Kidney epithelial cell (primary cell): ENCODE measurements around the gene MYH7. TPM values are rescaled to one million over a fixed set of nuclear protein-coding genes. Genes with fewer than 3 reads are reported as not detected.
A peak's percentile ranks its signal among the peaks of the same experiment; 100 is the strongest.

Source experiments
- DNase-seq: peaks from one replicate; pipeline ENCODE4 v3.0.0-alpha.2; 2010; ENCODE audit warnings: low read depth
- H3K27me3 ChIP-seq: 2 replicates; pipeline ENCODE4 v1.6.0; 2011; ENCODE audit warnings: low read length; ENCODE audit not compliant: control insufficient read depth, insufficient read depth
- H3K36me3 ChIP-seq: 2 replicates; pipeline ENCODE4 v1.5.1; 2011; ENCODE audit warnings: low read length; ENCODE audit not compliant: control insufficient read depth, insufficient read depth
- H3K4me3 ChIP-seq: 2 replicates; pipeline ENCODE4 v1.5.1; 2011; ENCODE audit warnings: low read depth, mild to moderate bottlenecking, control low read depth, low read length
- total RNA-seq: library from RNA; depleted of rRNA; stranded (reverse); fragments of >200 nt; gene quantifications from 2 replicates; pipeline ENCODE4 v1.2.3, GENCODE V29; 2015
- TF ChIP-seq, protein P1 (sequence below): IDR thresholded peaks from 2 replicates; pipeline ENCODE4 v1.5.1; 2011; ENCODE audit warnings: mild to moderate bottlenecking, moderate library complexity, low read length, control low read depth, inconsistent platforms; ENCODE audit not compliant: insufficient read depth, poor library complexity, severe bottlenecking

MYH7 gene
- total RNA-seq, 1 donor from 2014 or later: not detected

DNA sequence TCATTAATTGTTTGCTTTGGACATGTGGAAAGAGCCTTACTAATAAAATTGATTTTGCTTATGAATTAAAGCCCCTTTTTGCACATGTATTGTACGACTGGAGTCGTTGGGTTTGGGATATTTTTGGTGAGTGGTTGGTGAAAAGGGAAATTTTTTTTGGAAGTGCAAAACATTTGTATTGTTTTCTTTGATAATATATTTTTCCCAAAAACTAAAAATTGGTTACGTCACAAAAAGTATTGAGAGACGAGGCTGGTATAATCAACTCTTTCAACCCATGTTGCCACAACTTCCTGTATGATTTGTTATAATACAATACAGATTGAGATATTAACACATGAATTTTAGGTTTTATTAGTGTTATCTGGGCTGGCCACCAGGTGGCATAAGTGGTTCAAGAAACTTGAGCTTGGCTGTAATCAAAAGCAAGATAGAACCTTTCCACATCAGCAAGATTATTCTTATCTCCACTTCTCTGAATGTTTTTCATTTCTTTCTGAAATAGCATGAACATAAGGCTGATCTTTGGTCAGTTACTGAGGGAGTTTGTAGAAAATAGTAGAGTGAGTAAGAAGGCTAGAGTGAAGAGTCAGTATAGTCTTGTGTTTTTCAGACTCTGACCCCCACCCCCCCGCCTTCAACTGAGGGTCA, 42.8 kb upstream of the MYH7 start:
- Histone ChIP-seq H3K27me3 (no peaks in the 10 kb centered on the region), H3K4me3 (no peak overlapping the region), H3K36me3 (peaks cover 1% of the 10 kb centered on the region)
- TF ChIP-seq, protein P1, sequence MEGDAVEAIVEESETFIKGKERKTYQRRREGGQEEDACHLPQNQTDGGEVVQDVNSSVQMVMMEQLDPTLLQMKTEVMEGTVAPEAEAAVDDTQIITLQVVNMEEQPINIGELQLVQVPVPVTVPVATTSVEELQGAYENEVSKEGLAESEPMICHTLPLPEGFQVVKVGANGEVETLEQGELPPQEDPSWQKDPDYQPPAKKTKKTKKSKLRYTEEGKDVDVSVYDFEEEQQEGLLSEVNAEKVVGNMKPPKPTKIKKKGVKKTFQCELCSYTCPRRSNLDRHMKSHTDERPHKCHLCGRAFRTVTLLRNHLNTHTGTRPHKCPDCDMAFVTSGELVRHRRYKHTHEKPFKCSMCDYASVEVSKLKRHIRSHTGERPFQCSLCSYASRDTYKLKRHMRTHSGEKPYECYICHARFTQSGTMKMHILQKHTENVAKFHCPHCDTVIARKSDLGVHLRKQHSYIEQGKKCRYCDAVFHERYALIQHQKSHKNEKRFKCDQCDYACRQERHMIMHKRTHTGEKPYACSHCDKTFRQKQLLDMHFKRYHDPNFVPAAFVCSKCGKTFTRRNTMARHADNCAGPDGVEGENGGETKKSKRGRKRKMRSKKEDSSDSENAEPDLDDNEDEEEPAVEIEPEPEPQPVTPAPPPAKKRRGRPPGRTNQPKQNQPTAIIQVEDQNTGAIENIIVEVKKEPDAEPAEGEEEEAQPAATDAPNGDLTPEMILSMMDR: peak; percentile 57
- peak; percentile 23 for DNase-seq

DNA sequence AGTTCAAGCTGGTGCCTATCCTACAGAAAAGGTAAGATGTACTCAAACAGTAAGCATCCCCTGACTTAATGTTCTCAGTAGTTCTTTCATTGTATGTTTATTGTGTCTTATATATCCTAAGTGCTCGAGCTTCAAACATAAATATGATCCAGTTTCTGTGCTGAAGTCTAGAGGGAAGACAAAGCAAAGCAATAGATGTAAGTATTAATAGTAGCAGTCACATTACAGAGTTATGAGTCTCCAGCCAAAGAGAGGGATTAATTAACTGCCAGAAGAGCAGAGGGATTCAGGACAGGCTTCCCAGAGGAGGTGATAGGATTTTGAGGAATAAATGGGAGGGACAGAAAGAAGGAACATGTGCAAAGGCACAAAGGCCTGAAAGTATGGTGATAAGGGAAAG, 35.5 kb upstream of the MYH7 start:
- TF ChIP-seq, protein P1: no peak
- peaks cover 1% of the 10 kb centered on the region for H3K36me3 ChIP-seq
- DNase-seq: no peak
- H3K4me3 ChIP-seq: no peak overlapping the region
- no peaks in the 10 kb centered on the region for H3K27me3 ChIP-seq

DNA sequence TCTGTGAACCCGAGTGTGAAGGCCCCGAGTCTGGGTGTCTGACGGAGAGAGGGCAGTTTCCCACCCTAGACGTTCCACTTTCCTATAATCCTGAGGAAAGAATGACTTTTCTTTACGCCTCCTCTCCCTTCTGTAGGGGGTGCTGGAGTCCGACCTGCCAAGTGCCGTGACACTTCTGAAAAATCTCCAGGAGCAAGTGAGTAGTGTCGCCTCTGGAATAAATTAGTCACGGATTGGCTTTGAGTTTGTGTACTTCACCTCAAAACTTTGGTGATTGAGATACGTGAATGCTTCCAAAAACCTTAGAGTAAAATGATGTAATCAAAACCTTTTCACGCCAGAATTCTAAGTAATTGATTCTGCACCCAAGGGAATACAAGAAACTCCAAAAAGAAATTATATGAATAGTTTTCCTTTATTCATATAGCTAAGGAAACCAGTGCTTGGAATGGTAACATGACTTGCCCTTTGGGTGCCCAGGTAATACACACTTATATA, 34.5 kb upstream of the MYH7 start:
- no peak for DNase-seq
- peak overlapping the region; percentile 95 for H3K4me3 ChIP-seq
- no peaks in the 10 kb centered on the region for H3K27me3 ChIP-seq
- H3K36me3 ChIP-seq: no peaks in the 10 kb centered on the region
- TF ChIP-seq, protein P1: no peak

DNA sequence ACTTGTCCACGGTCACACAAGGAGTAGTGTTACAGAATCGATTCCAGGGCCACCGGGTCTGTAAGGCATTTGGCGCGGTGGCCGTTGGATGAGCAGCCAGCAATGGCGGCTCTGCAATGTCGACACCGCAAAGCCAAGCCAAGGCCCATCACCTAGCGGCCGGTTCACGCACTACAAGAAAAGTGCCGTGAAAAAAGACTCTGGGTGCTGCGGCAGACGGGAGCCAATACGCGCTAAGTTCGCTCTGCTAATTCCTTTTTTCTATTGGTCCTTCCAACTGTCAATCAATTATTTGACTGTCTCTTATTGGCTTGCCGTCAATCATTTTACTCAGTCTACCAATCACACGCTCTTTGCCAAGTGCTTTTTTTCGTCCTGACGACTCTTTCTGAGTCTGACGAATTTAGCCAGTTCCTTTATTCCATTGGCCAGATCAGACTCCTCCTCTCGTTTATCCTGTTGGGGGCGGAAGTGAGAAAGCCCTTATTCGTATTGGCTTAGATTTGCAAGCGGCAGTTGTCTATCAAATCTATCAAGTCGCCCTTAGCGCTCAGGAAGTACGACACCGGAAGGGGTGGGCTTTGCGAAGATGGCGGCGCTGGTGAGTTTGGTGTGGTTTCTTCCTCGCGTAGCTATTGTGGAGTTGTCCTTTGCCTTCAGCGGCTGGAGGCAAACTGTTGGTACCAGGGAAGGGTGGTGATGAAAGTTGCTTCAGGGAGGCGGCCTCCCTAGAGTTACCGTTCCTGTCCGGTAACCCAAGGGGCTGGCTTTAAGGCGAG, 33.9 kb upstream of the MYH7 start, which contains the start of gene NGDN:
Gene NGDN, plus strand, starts transcription at position 577 of the 779 bp plus-strand sequence. Its CDS starts 13 bp downstream, at position 590.
- Histone ChIP-seq H3K27me3 (no peaks in the 10 kb centered on the region), H3K4me3 (peak within 1 kb of the TSS; percentile 95), H3K36me3 (no peaks in the 10 kb centered on the region)
- TF ChIP-seq, protein P1: peak; percentile 81
- DNase-seq: peak; percentile 100

DNA sequence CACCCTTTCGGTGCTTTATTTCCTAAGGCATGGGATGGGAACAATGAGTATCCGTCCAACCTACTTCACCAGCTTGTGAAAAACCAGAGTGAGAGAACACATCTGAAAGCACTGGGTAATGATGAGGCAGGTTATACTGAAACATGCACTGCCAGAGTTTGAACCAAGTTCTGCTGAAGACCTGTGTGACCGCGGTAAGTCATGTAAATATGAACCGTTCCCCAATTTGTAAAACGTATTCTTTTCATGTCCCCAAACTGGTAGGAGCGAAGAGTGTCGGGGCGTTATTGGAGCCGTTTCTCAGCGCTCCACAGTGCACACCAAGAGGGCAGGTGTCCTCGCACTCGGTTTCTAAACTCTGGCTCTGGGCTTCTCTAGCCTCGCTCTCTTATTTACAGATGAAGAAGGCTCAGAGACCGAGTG, 33.3 kb upstream of the MYH7 start:
- Histone ChIP-seq H3K36me3 (no peaks in the 10 kb centered on the region), H3K4me3 (peak overlapping the region; percentile 26), H3K27me3 (no peaks in the 10 kb centered on the region)
- DNase-seq: no peak
- TF ChIP-seq, protein P1: no peak

DNA sequence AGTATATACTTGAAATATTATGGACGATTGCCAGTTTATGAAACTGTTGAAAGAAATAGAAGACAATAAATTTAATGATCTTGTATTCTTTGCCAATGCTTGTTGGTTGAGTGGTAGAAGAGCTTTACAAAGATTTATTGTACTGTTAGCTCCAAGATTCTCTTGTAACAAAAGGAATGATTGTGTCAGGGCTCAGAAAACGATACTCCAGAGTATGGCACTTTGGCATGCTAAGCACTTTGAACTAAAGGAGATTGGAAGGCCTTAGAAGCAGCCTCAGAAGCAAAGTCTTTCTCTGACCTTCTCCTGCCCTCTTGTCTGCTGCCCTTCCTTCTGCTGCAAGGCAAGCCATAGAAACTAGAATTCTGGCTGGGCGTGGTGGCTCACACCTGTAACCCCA, 29.8 kb upstream of the MYH7 start:
- Histone ChIP-seq H3K36me3 (no peaks in the 10 kb centered on the region), H3K27me3 (no peaks in the 10 kb centered on the region), H3K4me3 (no peak overlapping the region)
- TF ChIP-seq, protein P1: no peak
- DNase-seq: no peak
